GM10266 (cell line): ENCODE results near the gene AK2.

Experiments used
- DNase-seq: peaks from one replicate; pipeline ENCODE4 v3.0.0; 2012; ENCODE audit errors: extremely low spot score
- TF ChIP-seq, protein P1 (sequence below): IDR thresholded peaks from 2 replicates; pipeline ENCODE4 v1.5.1; 2012; ENCODE audit warnings: mild to moderate bottlenecking, low read depth; ENCODE audit not compliant: control insufficient read depth, insufficient read depth; ENCODE audit errors: missing control alignments

Gene AK2

GRCh38 chr1:33061834-33062233, 25.2 kb upstream of the AK2 start:
- TF ChIP-seq, protein P1, sequence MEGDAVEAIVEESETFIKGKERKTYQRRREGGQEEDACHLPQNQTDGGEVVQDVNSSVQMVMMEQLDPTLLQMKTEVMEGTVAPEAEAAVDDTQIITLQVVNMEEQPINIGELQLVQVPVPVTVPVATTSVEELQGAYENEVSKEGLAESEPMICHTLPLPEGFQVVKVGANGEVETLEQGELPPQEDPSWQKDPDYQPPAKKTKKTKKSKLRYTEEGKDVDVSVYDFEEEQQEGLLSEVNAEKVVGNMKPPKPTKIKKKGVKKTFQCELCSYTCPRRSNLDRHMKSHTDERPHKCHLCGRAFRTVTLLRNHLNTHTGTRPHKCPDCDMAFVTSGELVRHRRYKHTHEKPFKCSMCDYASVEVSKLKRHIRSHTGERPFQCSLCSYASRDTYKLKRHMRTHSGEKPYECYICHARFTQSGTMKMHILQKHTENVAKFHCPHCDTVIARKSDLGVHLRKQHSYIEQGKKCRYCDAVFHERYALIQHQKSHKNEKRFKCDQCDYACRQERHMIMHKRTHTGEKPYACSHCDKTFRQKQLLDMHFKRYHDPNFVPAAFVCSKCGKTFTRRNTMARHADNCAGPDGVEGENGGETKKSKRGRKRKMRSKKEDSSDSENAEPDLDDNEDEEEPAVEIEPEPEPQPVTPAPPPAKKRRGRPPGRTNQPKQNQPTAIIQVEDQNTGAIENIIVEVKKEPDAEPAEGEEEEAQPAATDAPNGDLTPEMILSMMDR = no peak
- no peak for DNase-seq

DNA sequence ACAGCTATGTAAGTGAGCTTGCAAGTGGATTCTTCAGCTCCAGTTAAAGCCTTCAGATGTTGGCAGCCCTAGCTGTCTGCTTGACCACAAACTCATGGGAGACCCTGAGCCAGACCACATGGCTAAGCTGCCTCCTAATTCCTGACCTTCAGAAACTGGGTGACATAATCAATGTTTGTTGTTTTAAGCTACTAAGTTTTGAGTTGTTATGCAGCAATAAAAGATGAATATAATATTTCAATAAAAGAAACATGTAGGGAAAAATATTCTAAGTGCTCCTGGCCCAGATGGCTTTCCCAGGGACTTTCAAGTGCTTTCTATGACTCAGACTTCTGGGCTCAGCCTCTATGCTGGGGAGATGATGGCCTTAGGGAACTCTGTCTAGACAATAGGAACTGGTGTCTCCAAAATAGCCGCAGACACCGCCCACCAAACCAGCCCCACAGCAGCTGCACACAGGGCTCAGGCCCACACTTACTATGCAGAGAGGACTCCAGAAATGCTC, 23.9 kb upstream of the AK2 start:
- TF ChIP-seq, protein P1 = no peak
- DNase-seq = no peak

- no peak for DNase-seq
- TF ChIP-seq, protein P1 = no peak
Measured at GRCh38 chr1:33057095-33057494, 20.4 kb upstream of the AK2 start.

- no peak for DNase-seq
- TF ChIP-seq, protein P1 = no peak
Measured at GRCh38 chr1:33056426-33056825, 19.7 kb upstream of the AK2 start.

DNA sequence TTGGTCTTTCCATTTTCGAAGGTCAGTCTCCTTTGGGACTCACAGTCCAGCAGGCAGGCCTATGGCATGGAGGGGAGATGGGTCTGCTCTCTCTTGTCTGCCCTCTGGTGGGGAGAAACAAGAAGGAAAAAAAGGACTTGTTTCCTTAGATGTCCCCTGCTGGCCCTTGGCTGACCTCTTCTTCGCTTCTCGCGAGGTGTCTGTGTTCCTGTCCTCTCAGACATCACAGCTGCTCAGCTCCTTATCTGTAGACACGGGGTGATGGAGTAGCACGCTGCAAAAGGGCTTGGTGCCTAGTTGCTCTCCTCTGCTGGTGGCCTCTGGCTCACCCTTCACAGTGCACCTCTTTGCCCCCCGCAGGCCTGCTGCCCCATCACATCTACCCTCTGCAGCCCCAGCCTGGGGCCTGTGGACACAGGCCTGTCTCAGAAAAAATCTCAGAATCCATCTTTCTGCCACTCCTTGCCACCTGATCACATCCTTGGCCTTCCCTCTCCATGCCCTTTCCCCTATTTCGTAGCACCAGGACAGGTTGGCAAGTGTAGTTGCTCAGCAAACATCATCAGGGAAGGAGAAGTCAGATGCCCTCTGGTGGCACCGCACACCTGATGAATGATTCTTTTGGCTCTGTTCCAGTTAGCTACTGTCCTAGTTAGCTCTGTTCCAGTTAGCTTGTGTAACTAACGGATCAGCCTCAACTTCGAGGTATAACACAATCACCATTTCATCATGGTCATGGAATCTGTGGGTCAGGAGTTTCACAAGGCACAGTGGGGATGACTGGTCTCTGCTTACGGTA, 18.7 kb upstream of the AK2 start:
- peak; percentile 67 for DNase-seq
- TF ChIP-seq, protein P1 = peak; percentile 66

DNA sequence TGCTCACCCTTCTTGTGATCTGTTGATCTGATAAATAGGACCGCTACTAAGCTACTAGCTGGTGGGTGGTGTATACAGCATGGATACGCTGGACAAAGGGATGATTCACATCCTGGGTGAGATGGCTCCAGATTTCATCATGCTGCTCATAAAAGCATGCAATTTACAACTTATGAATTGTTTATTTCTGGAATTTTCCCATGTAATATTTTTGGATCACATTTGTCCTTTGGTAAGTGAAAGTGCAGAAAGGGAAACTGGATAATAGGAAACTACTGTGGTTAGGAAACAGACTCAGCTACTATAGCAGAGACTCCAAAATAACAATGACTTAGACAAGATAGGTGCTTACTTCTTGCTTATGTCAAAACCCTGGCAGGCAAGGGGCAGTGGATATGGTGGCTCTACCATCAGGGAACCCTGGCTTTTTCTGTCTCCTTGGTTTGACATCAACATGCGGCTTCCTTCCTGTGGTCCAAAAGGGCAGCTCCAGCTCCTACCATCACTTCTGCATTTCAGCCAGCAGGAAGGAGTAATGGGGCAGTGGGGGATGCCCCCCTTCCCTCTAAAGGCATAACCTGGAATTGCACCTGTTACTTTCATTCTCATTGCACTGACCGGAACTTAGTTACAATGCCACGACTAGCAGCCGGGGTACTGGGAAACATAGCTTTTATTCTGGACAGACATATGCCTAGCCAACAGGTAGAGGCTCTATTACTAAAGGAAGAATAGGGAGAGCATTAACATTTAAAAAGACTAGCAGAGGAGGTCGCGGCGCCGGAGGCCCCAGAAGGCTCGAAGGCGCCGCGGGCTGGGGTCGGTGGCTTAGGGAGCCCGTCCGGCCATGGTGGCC, 13.8 kb upstream of the AK2 start:
- DNase-seq = no peak
- TF ChIP-seq, protein P1 = no peak
